Islet precursor cell (in vitro differentiated cells): ENCODE results near the gene ROR2.
A peak's percentile ranks its signal among the peaks of the same experiment; 100 is the strongest.

ENCODE experiments used
- DNase-seq: peaks from one replicate; pipeline ENCODE4 v3.0.0-alpha.2; 2018

Gene ROR2

DNA sequence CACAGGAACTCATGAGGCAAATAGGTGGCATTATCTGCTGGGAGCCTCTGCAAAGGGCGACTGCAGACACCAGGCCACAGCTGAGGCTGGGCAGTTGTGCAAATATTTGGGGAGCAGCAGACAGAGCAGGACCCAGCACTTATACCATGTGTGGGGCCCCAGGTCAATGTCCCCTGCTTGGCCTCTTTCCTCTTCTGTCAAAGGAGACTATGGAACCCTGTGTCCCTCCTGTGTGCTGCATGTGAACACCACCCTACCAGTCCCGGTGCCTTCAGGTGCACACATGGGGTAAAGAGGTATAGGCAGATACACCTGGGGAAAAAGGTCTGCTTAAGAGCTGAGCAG lies 50.8 kb downstream of the ROR2 start:
- no peak for DNase-seq

DNA sequence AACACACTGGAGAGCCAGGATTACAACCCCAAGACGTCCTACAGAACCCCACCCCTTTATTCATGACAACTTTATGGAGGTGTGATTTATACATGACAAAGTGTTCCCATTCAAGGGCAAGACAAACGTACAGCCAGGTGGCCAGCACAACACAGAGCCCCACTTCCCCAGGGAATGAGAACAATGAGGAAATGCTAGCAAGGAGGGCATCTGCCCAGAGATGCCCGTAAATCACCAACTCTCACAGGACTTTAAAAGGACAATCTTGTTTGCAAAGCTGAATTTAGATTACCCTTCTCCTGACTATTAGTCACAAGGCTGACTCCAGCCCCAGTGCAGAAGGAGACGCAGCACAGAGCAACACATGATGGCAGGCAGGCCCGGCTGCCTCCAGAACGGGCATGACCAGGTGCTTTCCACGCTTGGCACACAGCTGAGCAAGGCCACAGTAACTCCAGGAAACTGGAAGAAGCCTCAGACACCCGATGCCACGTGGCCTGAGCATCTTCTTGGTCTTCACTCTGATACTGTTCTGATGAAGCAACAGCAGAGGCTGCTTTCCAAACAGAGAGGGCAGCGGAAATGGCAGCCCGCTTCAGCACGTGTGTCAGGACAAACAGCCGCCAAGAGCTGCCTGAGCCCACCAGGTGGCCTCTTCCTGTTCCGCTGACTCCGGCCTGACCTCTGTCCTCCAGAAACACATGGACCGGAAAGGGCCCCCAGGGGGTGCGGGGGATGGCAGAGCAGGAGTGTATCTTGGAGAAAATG lies 51.4 kb downstream of the ROR2 start:
- DNase-seq = peak; percentile 66

DNA sequence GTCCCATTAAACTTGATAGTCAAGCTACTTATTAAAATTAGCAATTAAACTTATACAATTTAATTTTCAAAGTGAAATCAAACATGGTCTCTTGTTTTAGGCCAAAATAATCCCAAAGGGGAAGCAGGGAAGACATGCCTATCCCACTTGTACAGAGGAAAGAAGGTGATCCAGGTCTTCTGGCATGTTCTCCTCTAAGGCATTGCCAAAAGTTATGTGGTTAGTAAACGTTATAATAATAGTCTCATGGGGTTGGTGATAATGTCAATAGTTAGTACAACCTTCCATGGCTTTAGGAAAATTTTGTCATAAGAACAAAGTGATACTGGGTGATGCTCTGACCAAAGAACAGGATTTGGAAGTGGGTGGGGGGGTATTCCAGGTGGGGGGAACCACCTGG lies 52.8 kb downstream of the ROR2 start:
- DNase-seq = no peak

DNA sequence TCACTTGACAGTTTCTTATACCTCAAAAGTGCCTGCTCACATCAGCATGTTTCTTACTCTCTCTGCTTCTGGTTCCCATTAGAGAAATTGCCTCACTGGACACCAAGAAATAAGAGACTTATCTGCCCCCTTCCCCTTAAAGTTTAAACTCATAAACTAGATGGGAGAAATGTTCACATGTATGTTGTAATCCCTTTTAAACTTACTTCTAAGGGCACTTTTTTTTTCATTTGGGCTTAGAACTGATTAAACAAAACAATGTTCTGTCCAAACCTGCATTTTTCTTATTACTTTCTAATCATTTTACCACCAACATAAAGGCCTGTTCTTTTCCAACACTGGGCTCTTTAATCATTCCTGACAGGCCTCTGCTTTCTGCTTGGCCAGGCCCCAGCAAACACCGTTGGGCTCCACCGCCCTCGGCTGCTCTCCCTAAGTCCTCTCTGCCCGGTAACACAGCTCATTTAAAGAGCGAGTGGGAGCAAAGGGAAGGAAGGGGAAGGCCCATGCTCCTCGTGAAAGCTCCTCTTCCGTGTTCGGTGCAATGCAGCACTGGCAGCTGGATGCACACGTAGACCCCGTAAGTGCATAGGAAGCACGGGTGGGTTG lies 53.4 kb downstream of the ROR2 start:
- DNase-seq = no peak

DNA sequence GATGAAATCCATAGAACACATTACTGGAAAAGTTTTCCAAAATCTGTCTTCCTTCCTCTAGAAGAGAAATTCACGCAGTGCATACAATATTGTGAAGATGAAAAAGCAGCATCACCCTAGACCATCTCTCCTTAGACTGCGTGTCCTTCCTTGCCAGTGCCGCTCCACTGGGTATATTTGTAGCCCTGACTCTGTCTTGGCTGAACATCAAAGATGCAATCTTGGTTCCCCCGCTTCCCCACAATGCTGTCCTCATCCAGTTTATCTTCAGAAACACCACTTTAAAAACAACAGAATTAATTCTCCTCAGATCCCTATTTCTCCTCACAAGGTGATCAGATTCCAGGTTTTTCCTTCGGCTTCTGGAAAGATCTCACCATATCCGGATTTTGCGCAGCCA lies 53.9 kb downstream of the ROR2 start:
- DNase-seq = no peak

DNA sequence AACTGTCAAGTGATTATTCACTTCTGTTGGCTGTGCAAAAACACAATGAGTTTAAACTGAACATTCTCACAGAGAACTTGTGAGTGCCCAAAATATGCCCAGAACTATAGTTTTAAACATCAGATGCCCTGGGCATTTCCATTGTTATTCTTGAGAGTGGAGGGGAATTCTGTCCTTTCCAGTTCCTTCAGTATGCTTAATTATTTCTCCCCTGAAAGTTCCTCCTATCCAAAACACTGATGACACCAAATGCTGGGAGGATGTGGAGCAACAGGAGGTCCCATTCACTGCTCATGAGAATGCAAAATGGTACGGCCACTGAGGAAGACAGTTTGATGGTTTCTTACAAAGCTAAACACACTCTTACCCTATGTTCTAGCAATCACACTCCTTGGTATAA lies 55.5 kb downstream of the ROR2 start:
- DNase-seq = no peak

DNA sequence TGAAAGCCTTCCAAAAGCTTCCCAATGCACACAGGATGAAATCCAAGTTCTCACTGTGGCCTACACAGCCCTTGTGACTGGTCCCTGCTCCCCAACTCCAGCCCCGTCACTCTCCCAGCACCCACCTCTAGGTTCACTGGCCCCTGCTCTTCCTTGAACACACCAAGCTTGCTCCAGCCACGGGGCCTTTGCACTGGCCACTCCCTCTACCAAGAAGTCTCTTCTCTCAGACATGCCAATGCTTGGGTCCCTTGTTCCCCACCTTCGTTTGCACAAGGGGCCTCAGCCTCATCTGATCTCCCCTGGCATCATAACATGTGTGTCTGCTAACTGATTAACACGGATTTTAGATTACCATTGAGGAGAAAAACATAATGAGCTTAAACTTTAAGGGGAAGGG lies 56.0 kb downstream of the ROR2 start:
- DNase-seq = no peak

DNA sequence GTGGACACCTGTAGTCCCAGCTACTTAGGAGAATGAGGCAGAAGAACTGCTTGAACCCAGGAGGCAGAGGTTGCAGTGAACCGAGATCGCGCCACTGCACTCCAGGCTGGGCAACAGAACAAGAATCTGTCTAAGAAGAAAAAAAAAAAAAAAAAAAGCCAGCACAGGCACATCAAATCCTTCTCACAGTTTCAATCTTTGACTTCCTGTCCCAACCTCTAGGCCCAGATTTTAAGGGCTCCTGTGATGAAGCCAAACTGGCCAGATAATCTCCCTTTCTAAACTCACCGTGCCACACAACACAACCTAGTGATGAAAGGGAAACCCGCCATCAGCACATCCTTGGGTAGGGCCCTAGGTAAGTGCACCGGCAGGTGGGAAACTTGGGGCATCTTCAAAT lies 58.1 kb downstream of the ROR2 start:
- DNase-seq = no peak

DNA sequence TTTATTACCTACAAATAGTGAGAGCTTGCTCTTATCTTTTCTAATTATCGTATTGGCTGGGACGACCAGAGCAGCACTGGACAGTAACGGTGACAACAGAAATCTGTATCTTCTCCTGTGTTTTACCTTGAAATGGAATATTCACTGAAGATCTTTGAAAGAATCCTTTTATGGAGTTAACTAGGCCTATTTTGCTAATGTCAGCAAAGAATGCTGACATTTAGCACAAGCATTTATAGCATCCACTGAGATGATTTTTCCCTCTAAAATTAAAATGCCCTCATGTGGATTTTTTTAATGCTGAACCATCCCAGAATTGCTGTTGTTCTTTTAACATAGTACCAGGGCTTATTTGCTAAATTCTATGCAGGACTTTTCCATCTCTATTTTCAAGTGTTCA lies 59.4 kb downstream of the ROR2 start:
- DNase-seq = no peak

DNA sequence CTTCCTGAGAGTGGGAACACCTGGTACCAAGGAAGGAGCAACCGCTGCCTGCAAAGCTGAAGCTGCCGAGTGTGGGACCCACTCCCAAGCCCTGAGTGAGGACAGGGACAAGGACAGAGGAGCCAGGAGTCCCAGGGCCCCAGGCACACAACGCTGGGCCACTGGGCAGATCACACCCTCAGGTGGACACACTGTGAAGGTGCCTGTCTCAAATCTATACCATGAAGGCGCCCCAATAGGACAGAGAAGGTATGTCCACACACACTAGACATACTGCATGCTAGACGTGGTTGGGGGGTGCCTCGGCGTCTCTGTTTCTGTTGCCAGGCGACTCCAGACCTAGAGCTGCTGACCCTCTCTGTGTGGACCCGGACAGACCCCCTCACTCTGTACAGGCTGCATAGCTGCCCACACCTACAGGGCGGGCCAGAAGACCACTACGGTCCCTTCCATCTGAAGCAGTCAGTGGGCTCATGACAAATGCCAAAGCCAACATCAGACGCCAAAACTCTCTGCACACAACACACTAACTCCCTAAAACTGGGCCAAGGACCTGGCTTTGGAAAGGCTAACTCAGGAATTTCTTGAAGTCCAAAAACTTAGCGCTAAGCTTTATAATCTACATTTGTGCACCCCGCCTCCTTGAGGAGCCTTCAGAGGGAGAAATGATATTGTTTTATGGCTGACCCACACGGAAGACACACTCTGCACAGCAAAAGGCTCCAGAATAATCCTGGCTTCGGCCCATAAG lies 60.7 kb downstream of the ROR2 start:
- no peak for DNase-seq

DNA sequence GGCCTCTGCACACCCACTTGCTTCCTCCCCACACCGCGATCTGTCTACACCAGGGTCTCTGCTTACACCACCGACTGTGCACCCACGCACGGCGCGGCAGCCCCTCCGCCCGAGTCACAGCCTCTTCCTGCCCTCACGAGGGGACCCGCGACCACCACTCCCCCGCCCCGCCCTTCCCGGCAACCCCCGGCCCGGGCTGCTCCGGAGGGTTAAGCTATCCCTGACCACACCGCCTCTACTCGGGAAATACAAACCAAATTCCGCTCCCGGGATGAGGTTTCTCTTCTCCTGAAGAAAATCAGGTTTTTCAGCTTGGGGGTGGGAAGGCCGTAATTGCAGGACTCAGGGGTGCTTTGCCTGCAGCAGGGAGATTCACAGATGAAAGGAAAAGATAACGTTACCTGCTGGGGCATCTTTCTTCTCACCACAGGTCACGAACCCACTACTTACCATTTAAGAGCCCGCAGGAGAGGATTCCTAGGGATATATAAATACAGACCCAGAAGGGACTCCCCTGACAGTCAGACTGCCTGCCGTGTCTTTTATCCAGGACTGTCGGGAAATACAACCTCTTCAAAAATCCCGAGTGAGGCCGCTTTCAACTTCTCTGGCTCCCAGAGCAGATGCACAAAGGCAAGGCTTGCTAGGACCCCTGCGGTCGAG lies 63.5 kb downstream of the ROR2 start:
- DNase-seq = peak; percentile 89

DNA sequence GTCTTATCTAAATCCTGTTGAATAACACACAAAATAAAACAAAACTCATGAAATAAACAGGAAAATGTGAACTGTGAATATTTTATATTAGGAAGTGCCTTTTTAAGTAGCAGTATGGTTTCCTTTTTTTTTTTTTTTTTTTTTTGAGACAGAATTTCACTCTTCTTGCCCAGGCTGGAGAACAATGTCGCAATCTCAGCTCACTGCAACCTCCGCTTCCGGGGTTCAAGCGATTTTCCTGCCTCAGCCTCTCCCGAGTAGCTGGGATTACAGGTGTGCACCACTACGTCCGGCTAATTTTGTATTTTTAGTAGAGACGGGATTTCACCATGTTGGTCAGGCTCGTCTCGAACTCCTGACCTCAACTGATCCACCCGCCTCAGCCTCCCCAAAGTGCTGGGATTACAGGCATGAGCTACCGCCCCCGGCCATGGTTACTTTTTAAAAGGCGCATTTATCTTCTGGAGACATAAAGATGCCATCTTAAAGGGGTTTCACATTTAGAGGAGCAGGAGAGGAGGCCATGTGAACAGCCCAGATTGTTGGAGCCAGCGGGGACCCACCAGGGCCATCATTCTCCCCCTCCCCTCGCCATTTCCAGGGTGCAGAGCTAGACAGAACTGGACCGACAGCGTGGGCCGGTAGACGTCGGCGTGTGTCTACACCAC lies 64.1 kb downstream of the ROR2 start:
- DNase-seq = no peak

DNA sequence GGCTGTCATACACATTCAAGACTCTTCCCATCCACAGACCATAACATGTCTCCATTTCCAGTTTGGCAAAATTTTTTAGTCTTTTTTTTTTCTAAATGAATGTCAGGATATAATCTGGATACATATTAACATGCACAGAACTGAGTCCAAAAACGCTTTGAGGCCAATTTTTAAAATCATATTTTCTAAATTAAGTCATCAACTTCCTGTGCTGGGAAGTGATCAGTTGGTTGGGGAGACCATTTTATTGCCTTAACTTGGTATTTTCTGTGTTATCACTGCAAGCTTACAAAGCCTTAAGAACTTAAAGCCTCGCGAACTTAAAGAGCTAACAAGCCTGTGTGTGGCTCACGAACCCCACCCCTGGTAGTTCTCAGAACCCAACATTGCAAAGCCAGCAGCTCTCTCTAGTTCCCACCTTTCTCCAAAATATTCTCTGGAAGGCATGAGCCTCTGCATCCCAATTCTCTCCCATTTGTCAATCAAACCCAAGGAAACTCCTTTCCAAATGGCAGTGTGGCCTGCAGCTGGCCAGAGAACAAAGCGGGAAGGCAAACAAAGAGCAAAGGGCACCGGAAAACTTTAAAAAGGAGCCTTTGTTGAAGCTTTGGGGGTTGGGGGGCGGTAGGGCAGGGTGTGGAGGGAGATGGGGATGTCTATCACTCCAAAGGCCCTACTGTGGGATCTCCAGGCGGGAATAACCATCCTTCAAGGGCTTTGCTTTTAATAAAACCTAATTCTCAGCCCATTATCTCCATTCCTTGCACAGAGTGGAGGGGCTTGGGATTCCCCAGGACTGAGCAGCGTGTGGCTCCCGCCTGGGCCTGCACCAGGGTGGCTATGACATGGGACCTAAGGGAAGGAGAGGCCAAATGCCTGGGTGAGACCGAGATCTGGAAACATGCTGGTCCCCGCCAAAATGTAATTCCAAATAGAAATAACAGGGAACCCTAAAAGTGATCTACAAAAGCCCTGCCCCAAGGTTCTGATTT lies 65.0 kb downstream of the ROR2 start:
- DNase-seq = no peak

DNA sequence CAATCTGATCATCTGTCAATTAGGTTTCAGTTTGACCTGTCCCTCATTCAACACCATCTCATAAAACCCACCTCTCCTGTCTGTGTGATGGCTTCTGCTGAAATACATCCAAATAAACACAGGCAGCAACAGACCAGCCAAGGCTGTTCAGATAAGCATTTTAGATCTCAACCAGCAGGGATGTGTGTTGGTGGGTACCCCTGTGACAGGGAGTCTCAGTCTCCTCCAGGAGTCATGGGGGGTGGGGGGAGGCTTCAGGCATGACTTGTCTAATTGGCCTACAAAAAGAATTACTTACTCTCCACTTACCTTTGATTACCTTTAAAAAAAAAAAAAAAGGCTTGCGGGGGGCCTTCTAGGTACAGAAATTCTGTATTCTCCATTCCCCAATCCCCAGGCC lies 65.9 kb downstream of the ROR2 start:
- no peak for DNase-seq

DNA sequence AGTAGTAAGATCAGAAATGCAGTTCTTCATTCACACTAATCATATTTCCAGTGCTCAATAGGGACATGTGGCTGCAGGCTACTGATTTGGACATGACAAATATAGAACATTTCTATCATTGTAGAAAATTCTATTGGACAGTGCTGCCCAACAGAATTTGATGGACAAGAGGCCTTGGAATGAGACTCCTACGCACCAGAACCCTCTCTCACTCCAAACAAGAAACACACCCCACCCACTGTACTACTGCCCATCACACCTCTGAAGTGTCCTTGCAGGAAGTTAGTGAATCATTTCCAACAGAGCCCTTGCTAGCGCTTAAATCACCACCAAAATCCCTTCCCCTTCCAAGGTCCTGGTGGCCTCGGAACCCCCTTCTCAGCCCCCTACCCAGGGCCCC lies 66.5 kb downstream of the ROR2 start:
- no peak for DNase-seq

DNA sequence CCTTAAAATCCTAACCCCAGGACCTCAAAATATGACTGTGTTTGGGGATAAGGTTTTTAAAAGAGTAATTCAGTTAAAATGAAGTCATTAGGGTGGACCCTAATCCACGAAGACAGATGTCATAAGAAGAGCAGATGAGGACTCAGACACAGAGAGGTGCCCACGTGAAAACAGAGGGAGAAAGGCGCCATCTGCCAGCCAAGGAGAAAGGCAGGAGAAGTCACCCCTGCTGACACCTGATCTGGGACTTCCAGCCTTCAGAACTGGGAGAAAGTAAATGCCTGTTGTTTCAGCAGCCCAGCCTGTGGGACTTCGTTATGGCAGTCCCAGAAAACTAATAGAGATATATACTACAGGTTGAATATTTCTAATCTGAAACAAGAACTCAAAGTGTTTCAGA lies 67.4 kb downstream of the ROR2 start:
- no peak for DNase-seq

DNA sequence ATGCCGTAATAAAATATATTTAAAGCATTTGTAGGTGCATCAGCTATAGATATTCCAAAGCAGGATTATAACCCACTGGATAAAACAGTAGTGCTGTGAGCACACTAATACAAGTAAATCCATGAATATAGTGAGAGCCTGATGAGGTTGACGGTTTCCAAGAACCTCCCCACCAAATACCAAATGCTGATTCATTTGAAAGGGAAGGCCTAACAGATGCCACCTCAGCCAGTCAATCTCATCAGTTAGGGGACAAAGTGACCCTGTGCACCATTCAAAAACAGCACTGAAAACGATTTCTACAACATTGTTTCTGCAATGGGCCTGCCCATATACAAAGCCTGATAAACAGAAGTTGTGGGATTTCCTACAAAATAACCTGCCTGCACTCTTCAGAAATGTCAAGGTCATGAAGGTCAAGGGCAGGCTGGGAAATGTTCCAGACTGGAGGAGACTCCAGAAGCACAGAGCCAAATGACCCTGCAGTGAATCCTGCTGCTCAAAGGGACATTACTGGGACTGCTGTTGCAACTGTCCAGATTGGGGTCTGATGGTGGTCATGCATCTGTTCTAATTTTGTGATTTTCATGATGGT lies 69.6 kb downstream of the ROR2 start:
- DNase-seq = no peak

DNA sequence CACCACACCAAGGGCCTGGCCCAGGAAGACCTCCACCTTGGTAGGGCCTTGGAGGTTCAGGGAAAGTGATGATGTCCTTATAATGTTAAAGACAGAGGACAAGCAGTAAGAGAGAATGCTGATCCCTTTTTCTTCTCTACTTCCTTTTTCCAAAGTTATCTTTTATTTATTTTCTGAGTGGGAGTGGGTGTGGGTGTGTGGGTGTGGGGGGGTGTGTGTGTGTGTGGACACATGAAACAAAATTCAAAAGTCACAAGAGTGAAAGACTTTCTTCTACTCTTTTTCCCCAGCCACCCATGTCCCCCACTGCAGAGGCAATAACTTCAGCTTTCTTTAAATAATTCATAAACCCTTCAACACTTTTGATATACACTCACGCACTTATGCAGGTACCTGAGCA lies 70.8 kb downstream of the ROR2 start:
- DNase-seq = no peak

DNA sequence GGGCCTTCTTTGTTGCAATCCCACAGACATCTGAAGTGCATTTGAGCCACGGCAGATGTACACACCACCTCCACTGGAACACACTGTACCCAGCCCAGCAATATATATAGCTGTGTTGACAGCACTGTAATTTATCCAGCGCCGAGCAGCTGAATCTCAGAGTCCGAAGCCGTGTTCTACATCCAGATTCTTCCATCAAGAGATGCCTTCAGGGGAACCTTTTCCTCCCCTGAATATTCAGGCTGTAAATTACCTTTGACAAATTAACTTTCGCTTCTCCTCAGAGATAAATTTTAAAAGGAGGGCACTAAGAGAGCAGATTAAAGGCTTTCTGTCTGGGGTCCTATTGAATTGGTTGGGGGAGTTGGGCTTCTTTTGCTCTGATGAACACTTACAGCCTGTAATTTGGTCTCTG lies 76.4 kb downstream of the ROR2 start:
- DNase-seq = no peak

DNA sequence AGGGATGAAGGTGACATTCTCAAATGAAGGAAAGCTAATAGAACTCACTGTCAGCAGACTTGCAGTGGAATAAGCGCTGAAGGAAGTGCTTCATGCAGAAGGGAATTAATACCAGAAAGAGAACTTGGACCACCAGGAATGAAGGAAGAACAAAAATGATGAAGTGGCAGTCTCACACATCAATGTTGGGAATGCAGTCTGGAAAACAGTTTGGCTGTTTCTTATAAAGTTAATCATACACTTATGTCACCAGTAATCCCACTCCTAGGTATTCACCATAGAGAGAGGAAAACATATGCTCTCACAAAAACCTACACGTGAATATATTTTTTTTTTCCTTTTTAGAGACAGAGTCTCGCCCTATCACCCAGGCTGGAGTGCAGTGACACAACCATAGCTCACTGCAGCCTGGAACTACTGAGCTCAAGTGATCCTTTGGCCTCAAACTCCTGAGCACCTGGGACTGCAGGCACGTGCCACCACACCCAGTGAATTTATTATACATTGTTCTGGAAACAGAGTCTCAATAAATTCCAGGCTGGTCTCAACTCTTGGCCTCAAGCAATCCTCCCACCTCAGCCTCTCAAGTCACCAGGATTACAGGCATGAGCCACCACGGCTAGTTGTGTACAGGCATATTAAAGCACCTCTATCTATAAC lies 81.2 kb downstream of the ROR2 start:
- DNase-seq = no peak

DNA sequence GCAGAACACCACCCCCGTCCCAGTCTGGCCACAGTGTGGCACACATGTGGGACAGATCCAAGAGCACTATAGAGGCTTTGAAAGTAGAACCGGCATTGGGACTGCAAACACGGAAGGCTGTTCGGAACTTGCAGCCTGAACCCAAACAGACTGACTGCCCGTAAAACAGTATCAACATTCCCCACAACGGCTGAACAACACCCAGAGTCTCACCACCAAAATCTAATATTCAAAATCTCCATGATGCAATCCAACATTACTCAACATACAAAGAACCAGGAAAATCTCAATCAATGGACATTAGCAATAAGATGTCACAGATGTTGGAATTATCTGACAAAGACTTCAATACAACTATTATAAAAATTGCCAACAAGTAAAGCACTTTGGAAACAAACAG lies 82.3 kb downstream of the ROR2 start:
- DNase-seq = no peak
